SJCRH30 (cell line): ENCODE measurements around the gene RBP4. TPM values are rescaled to one million over a fixed set of nuclear protein-coding genes. Genes with fewer than 3 reads are reported as not detected.

ENCODE experiments used
- DNase-seq, 2 experiments: peaks; one replicate each; pipeline ENCODE4 v3.0.0-alpha.2; 2015 to 2020
- H3K27ac ChIP-seq: fragments of 250-450 bp; sonication (Bioruptor Pico); 2 replicates; pipeline ENCODE4 v1.5.1; 2020; ENCODE audit warnings: mild to moderate bottlenecking, moderate library complexity
- H3K27me3 ChIP-seq: fragments of 250-450 bp; sonication (Bioruptor Pico); 2 replicates; pipeline ENCODE4 v1.5.1; 2020; ENCODE audit warnings: mild to moderate bottlenecking, moderate library complexity
- H3K36me3 ChIP-seq: fragments of 250-450 bp; sonication (Bioruptor Pico); 2 replicates; pipeline ENCODE4 v1.5.1; 2020; ENCODE audit warnings: mild to moderate bottlenecking, moderate library complexity
- H3K4me1 ChIP-seq: fragments of 250-450 bp; sonication (Bioruptor Pico); 2 replicates; pipeline ENCODE4 v1.5.1; 2020; ENCODE audit warnings: mild to moderate bottlenecking, moderate library complexity
- H3K4me3 ChIP-seq: fragments of 250-450 bp; sonication (Bioruptor Pico); 2 replicates; pipeline ENCODE4 v1.5.1; 2020; ENCODE audit warnings: mild to moderate bottlenecking, moderate library complexity
- H3K9me3 ChIP-seq: fragments of 250-450 bp; sonication (Bioruptor Pico); replicated peaks from 2 replicates; pipeline ENCODE4 v1.5.1; 2020; ENCODE audit warnings: mild to moderate bottlenecking, moderate library complexity
- total RNA-seq: library from RNA; depleted of rRNA; stranded (reverse); fragments of >200 nt; shearing (Covaris generic); gene quantifications from 2 replicates; pipeline ENCODE4 v1.2.3, GENCODE V29; 2014; rRNA removed

RBP4 gene
- total RNA-seq, result not detected in 2 replicates

GRCh38 chr10:93601146-93601773, at the start of gene RBP4:
Gene RBP4, minus strand, starts transcription at chr10:93601235. Its CDS starts 207 bp downstream, at chr10:93601028.
- no peaks in the 10 kb centered on the region; the same call in 1 of the 2 replicates for H3K4me1 ChIP-seq
- H3K9me3 ChIP-seq, result no peaks in the 10 kb centered on the region; the same call in 1 of the 2 replicates
- no peak for DNase-seq
- H3K4me3 ChIP-seq, result no peak within 1 kb of the TSS
- H3K27me3 ChIP-seq, result no peaks in the 10 kb centered on the region
- H3K27ac ChIP-seq, result no peak within 1 kb of the TSS
- no peaks in the 10 kb centered on the region for H3K36me3 ChIP-seq

GRCh38 chr10:93639791-93640190, 38.8 kb upstream of the RBP4 start:
- H3K4me3 ChIP-seq, result no peak overlapping the region
- no peaks in the 10 kb centered on the region for H3K9me3 ChIP-seq
- H3K36me3 ChIP-seq, result no peaks in the 10 kb centered on the region
- no peak for DNase-seq
- no peak overlapping the region for H3K27ac ChIP-seq
- no peaks in the 10 kb centered on the region for H3K4me1 ChIP-seq
- H3K27me3 ChIP-seq, result no peaks in the 10 kb centered on the region

- Histone ChIP-seq H3K4me1 (no peaks in the 10 kb centered on the region), H3K27ac (no peak overlapping the region), H3K4me3 (no peak overlapping the region), H3K27me3 (no peaks in the 10 kb centered on the region), H3K36me3 (no peaks in the 10 kb centered on the region), H3K9me3 (no peaks in the 10 kb centered on the region)
- peak in 1 of 2 experiments; percentile 8 for DNase-seq
Measured at GRCh38 chr10:93630625-93631557, 29.9 kb upstream of the RBP4 start.

GRCh38 chr10:93629647-93630305, 28.7 kb upstream of the RBP4 start:
- no peak overlapping the region for H3K4me3 ChIP-seq
- H3K27ac ChIP-seq, result no peak overlapping the region
- no peaks in the 10 kb centered on the region for H3K27me3 ChIP-seq
- no peaks in the 10 kb centered on the region for H3K36me3 ChIP-seq
- H3K4me1 ChIP-seq, result no peaks in the 10 kb centered on the region
- no peaks in the 10 kb centered on the region for H3K9me3 ChIP-seq
- DNase-seq, result no peak

GRCh38 chr10:93628858-93629257, 27.8 kb upstream of the RBP4 start:
- no peak for DNase-seq
- H3K4me1 ChIP-seq, result no peaks in the 10 kb centered on the region

GRCh38 chr10:93622942-93623341, 21.9 kb upstream of the RBP4 start:
- Histone ChIP-seq H3K27ac (no peak overlapping the region), H3K9me3 (no peaks in the 10 kb centered on the region), H3K4me1 (no peaks in the 10 kb centered on the region), H3K36me3 (no peaks in the 10 kb centered on the region), H3K4me3 (no peak overlapping the region), H3K27me3 (no peaks in the 10 kb centered on the region)
- DNase-seq, result no peak

More at GRCh38 chr10:93628858-93629257, 27.8 kb upstream of the RBP4 start:
- Histone ChIP-seq H3K27me3 (no peaks in the 10 kb centered on the region), H3K4me3 (no peak overlapping the region), H3K36me3 (no peaks in the 10 kb centered on the region), H3K27ac (no peak overlapping the region), H3K9me3 (no peaks in the 10 kb centered on the region)

GRCh38 chr10:93620925-93621324, 19.9 kb upstream of the RBP4 start:
- Histone ChIP-seq H3K36me3 (no peaks in the 10 kb centered on the region), H3K27ac (no peak overlapping the region), H3K27me3 (no peaks in the 10 kb centered on the region), H3K4me3 (no peak overlapping the region), H3K4me1 (no peaks in the 10 kb centered on the region), H3K9me3 (no peaks in the 10 kb centered on the region)
- no peak for DNase-seq

- Histone ChIP-seq H3K36me3 (no peaks in the 10 kb centered on the region), H3K27ac (no peak overlapping the region), H3K4me1 (no peaks in the 10 kb centered on the region), H3K9me3 (no peaks in the 10 kb centered on the region), H3K27me3 (no peaks in the 10 kb centered on the region), H3K4me3 (no peak overlapping the region)
- no peak for DNase-seq
Measured at GRCh38 chr10:93615576-93616235, 14.7 kb upstream of the RBP4 start.

GRCh38 chr10:93614101-93614825, 13.2 kb upstream of the RBP4 start:
- H3K9me3 ChIP-seq, result no peaks in the 10 kb centered on the region
- no peaks in the 10 kb centered on the region for H3K36me3 ChIP-seq
- no peak overlapping the region for H3K4me3 ChIP-seq
- no peak overlapping the region for H3K27ac ChIP-seq
- no peaks in the 10 kb centered on the region for H3K4me1 ChIP-seq
- no peak for DNase-seq
- H3K27me3 ChIP-seq, result no peaks in the 10 kb centered on the region

- no peak overlapping the region for H3K27ac ChIP-seq
- H3K27me3 ChIP-seq, result no peaks in the 10 kb centered on the region
- DNase-seq, result no peak
- H3K4me1 ChIP-seq, result no peaks in the 10 kb centered on the region
- H3K36me3 ChIP-seq, result no peaks in the 10 kb centered on the region
- H3K4me3 ChIP-seq, result no peak overlapping the region
- H3K9me3 ChIP-seq, result no peaks in the 10 kb centered on the region
Measured at GRCh38 chr10:93613126-93613525, 12.1 kb upstream of the RBP4 start.

GRCh38 chr10:93612311-93612710, 11.3 kb upstream of the RBP4 start, which contains the start of gene PDE6C:
Gene PDE6C, plus strand, starts transcription at chr10:93612537. Its CDS starts 189 bp downstream, at chr10:93612726.
- Histone ChIP-seq H3K27ac (no peak within 1 kb of the TSS), H3K27me3 (no peaks in the 10 kb centered on the region), H3K4me3 (no peak within 1 kb of the TSS), H3K9me3 (no peaks in the 10 kb centered on the region), H3K4me1 (no peaks in the 10 kb centered on the region), H3K36me3 (no peaks in the 10 kb centered on the region)
- DNase-seq, result no peak

GRCh38 chr10:93608421-93608820, 7.4 kb upstream of the RBP4 start:
- Histone ChIP-seq H3K4me1 (no peaks in the 10 kb centered on the region), H3K4me3 (no peak overlapping the region), H3K36me3 (no peaks in the 10 kb centered on the region), H3K27me3 (no peaks in the 10 kb centered on the region), H3K27ac (no peak overlapping the region), H3K9me3 (no peaks in the 10 kb centered on the region; the same call in 1 of the 2 replicates)
- no peak for DNase-seq

- Histone ChIP-seq H3K9me3 (no peaks in the 10 kb centered on the region; the same call in 1 of the 2 replicates), H3K36me3 (no peaks in the 10 kb centered on the region), H3K27me3 (no peaks in the 10 kb centered on the region), H3K4me3 (no peak overlapping the region), H3K27ac (no peak overlapping the region), H3K4me1 (no peaks in the 10 kb centered on the region)
- DNase-seq, result no peak
Measured at GRCh38 chr10:93604146-93604545, 3.1 kb upstream of the RBP4 start.

- no peaks in the 10 kb centered on the region; the same call in 1 of the 2 replicates for H3K9me3 ChIP-seq
- H3K27ac ChIP-seq, result no peak overlapping the region
- DNase-seq, result no peak
- no peaks in the 10 kb centered on the region for H3K4me1 ChIP-seq
- H3K27me3 ChIP-seq, result no peaks in the 10 kb centered on the region
- H3K36me3 ChIP-seq, result no peaks in the 10 kb centered on the region
- no peak overlapping the region for H3K4me3 ChIP-seq
Measured at GRCh38 chr10:93603023-93603422, 2.0 kb upstream of the RBP4 start.
